HEK293T (cell line): ENCODE results near the gene SLFN13.

Experiments used
- FOXK2 ChIP-seq: fragments of 450-650 bp; IDR thresholded peaks from 2 replicates; pipeline ENCODE4 v1.6.1; 2016; ENCODE audit warnings: mild to moderate bottlenecking
- LEF1 ChIP-seq: fragments of 450-650 bp; IDR thresholded peaks from 2 replicates; pipeline ENCODE4 v1.6.1; 2017; ENCODE audit warnings: mild to moderate bottlenecking, borderline replicate concordance

DNA sequence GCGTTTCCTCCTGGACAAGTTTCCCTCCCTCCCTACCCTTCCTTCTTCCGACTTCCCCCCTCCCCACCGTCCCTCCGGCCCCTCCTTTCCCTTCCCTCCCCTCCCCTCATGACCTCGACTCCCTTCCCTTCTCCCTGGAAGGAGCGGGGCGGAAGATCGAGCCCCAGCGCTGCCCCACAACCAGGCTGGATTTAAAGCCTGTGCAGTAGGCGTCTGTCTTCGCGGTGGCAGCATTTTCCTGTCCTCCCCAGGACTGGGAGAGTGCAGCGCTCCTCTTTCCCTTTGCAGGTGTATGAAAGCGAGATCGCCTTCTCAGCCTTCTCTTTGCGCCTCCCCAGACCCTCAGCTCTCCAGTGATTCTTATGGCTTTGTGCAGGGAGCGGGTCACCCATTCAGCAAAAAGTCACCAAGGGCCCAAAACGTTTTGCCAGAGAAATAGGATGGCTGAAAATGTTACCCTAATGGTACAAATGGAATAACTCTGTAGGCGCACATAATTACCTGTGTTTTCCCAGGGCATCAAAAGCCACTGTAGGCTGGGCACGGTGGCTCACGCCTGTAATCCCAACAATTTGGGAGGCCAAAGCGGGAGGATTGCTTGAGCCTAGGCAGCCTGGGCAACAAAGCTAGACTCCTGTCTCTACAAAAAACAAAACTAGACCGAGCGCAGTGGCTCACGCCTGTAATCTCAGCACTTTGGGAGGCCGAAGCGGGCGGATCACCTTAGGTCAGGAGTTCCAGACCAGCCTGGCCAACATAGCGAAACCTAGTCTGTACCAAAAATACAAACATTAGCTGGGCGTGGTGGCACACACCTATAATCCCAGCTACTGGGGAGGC, 48.1 kb upstream of the SLFN13 start:
- TF ChIP-seq FOXK2 (no peak), LEF1 (no peak)
